Trophoblast cell (in vitro differentiated cells and primary cell): Measurements from ENCODE around the gene GABRG3.

Source experiments
- DNase-seq, 2 donors: peaks; one replicate each; pipeline ENCODE4 v3.0.0-alpha.2; 2016
- H2AFZ ChIP-seq: 2 replicates; pipeline ENCODE4 v1.6.1; 2013; ENCODE audit warnings: low read length, moderate library complexity, mild to moderate bottlenecking; ENCODE audit not compliant: insufficient read depth, poor library complexity
- H2AK5ac ChIP-seq: 2 replicates; pipeline ENCODE4 v1.6.1; 2013; ENCODE audit warnings: mild to moderate bottlenecking, low read length
- H2BK120ac ChIP-seq: 2 replicates; pipeline ENCODE4 v1.6.1; 2013; ENCODE audit warnings: low read length, mild to moderate bottlenecking, moderate library complexity; ENCODE audit not compliant: insufficient read depth, poor library complexity
- H2BK12ac ChIP-seq: 2 replicates; pipeline ENCODE4 v1.6.1; 2013; ENCODE audit warnings: mild to moderate bottlenecking, low read length, moderate library complexity
- H2BK5ac ChIP-seq: 2 replicates; pipeline ENCODE4 v1.6.1; 2013; ENCODE audit warnings: low read length, low read depth, moderate library complexity, mild to moderate bottlenecking; ENCODE audit not compliant: poor library complexity
- H3K14ac ChIP-seq: 2 replicates; pipeline ENCODE4 v1.6.1; 2013; ENCODE audit warnings: mild to moderate bottlenecking, low read length
- H3K18ac ChIP-seq: 2 replicates; pipeline ENCODE4 v1.6.1; 2013; ENCODE audit warnings: mild to moderate bottlenecking, low read length
- H3K23ac ChIP-seq: 2 replicates; pipeline ENCODE4 v1.6.1; 2013; ENCODE audit warnings: low read length
- H3K27ac ChIP-seq: 2 replicates; pipeline ENCODE4 v1.5.1; 2013; ENCODE audit warnings: low read depth, mild to moderate bottlenecking, inconsistent platforms, low read length, moderate library complexity
- H3K27me3 ChIP-seq: 2 replicates; pipeline ENCODE4 v1.6.1; 2013; ENCODE audit warnings: inconsistent platforms, mild to moderate bottlenecking, low read length, moderate library complexity; ENCODE audit not compliant: insufficient read depth
- H3K36me3 ChIP-seq, 2 experiments: 1 replicate in 1 of 2; 2 replicates in 1 of 2; pipeline ENCODE4 v1.6.1; 2013; ENCODE audit warnings: low read length in 2 of 2, mild to moderate bottlenecking in 2 of 2, moderate library complexity in 1 of 2; ENCODE audit not compliant: insufficient read depth in 2 of 2, control insufficient read depth in 1 of 2
- H3K4ac ChIP-seq: 2 replicates; pipeline ENCODE4 v1.6.1; 2013; ENCODE audit warnings: low read depth, mild to moderate bottlenecking, low read length, moderate library complexity
- H3K4me1 ChIP-seq, 2 experiments: 1 replicate in 1 of 2; 2 replicates in 1 of 2; pipeline ENCODE4 v1.6.1; 2013; ENCODE audit warnings: low read length in 2 of 2, mild to moderate bottlenecking in 2 of 2, moderate library complexity in 1 of 2; ENCODE audit not compliant: insufficient read depth in 2 of 2, control insufficient read depth in 1 of 2
- H3K4me2 ChIP-seq: 2 replicates; pipeline ENCODE4 v1.6.1; 2013; ENCODE audit warnings: inconsistent platforms, mild to moderate bottlenecking, low read length, moderate library complexity
- H3K4me3 ChIP-seq: 2 replicates; pipeline ENCODE4 v1.5.1; 2013; ENCODE audit warnings: mild to moderate bottlenecking, low read depth, low read length, inconsistent platforms
- H3K79me1 ChIP-seq: one replicate; pipeline ENCODE4 v1.6.1; 2013; ENCODE audit warnings: low read length
- H3K79me2 ChIP-seq: 2 replicates; pipeline ENCODE4 v1.6.1; 2013; ENCODE audit warnings: low read length, mild to moderate bottlenecking; ENCODE audit not compliant: control insufficient read depth, insufficient read depth, poor library complexity
- H3K9ac ChIP-seq: 2 replicates; pipeline ENCODE4 v1.6.1; 2013; ENCODE audit warnings: mild to moderate bottlenecking, low read length
- H3K9me3 ChIP-seq: 2 replicates; pipeline ENCODE4 v1.6.1; 2013; ENCODE audit warnings: low read depth, mild to moderate bottlenecking, control low read depth, inconsistent platforms, low read length; ENCODE audit not compliant: insufficient read depth
- H4K12ac ChIP-seq: 2 replicates; pipeline ENCODE4 v1.6.1; 2013; ENCODE audit warnings: low read depth, mild to moderate bottlenecking, low read length, moderate library complexity
- H4K8ac ChIP-seq: 2 replicates; pipeline ENCODE4 v1.6.1; 2013; ENCODE audit warnings: low read depth, mild to moderate bottlenecking, low read length, moderate library complexity
- H4K91ac ChIP-seq: one replicate; pipeline ENCODE4 v1.6.1; 2013; ENCODE audit warnings: low read depth, mild to moderate bottlenecking, low read length, moderate library complexity
- WGBS: extraction: QIAGEN DNeasy Blood & Tissue Kit; methylation state at CpG from one replicate; pipeline ENCODE4 v1.1.7; 2013; ENCODE audit warnings: missing lambda C conversion rate; ENCODE audit not compliant: insufficient read length, insufficient coverage; ENCODE audit errors: extremely low coverage; 5-methylcytosine and 5-hydroxymethylcytosine counted together

GABRG3 gene

GRCh38 chr15:26929588-26929987 lies 41.4 kb upstream of the GABRG3 start:
- DNase-seq = no peak
- WGBS = no CpG with 5 or more reads among the region's 4 CpGs
- Histone ChIP-seq H3K14ac (no peak overlapping the region), H3K36me3 (no peaks in the 10 kb centered on the region), H3K18ac (no peak overlapping the region), H3K4me2 (no peak overlapping the region), H4K8ac (no peak overlapping the region), H3K9me3 (no peaks in the 10 kb centered on the region), H3K4me1 (no peaks in the 10 kb centered on the region), H4K12ac (peak overlapping the region; percentile 26), H2AFZ (no peak overlapping the region), H2BK5ac (no peak overlapping the region), H3K4me3 (no peak overlapping the region), H3K79me2 (no peaks in the 10 kb centered on the region), H3K79me1 (no peaks in the 10 kb centered on the region), H2BK120ac (no peak overlapping the region), H3K9ac (no peak overlapping the region), H4K91ac (no peak overlapping the region), H3K27ac (no peak overlapping the region), H2AK5ac (no peak overlapping the region), H3K4ac (no peak overlapping the region), H3K27me3 (no peaks in the 10 kb centered on the region), H2BK12ac (no peak overlapping the region), H3K23ac (no peak overlapping the region)

DNA sequence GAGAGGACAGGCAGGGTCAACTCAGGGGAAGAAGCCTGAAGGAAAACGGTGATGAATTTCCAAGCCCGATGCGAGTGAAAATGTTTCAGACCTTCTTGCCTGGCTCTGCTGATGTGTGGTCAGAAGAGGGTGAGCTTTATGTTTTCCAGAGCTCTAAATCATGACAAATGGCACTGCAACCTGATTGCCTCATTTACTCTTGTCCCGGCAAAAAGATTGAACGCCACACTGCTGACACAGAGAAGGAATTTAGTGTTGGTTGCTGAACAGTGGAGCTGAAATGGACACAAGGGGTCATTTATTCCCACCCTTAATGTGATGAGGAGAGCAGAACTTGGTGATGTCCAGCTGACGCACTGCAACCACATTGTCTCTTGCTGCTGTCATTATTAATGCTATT lies 36.1 kb upstream of the GABRG3 start:
- H3K36me3 ChIP-seq = no peaks in the 10 kb centered on the region
- no peak overlapping the region for H3K4ac ChIP-seq
- no peak overlapping the region for H4K12ac ChIP-seq
- no peak overlapping the region for H2BK12ac ChIP-seq
- no peak overlapping the region for H2AK5ac ChIP-seq
- no peaks in the 10 kb centered on the region for H3K79me2 ChIP-seq
- H2BK5ac ChIP-seq = no peak overlapping the region
- no peaks in the 10 kb centered on the region for H3K79me1 ChIP-seq
- no peak overlapping the region for H3K9ac ChIP-seq
- H3K9me3 ChIP-seq = no peaks in the 10 kb centered on the region
- no CpG with 5 or more reads among the region's 6 CpGs for WGBS
- H4K8ac ChIP-seq = no peak overlapping the region
- no peak overlapping the region for H2AFZ ChIP-seq
- no peak overlapping the region for H3K27ac ChIP-seq
- H3K4me2 ChIP-seq = no peak overlapping the region
- H3K4me3 ChIP-seq = no peak overlapping the region
- no peak for DNase-seq
- no peak overlapping the region for H4K91ac ChIP-seq
- H3K23ac ChIP-seq = no peak overlapping the region
- no peak overlapping the region for H3K18ac ChIP-seq
- H3K4me1 ChIP-seq = no peaks in the 10 kb centered on the region
- no peak overlapping the region for H3K14ac ChIP-seq
- no peaks in the 10 kb centered on the region for H3K27me3 ChIP-seq
- H2BK120ac ChIP-seq = no peak overlapping the region

DNA sequence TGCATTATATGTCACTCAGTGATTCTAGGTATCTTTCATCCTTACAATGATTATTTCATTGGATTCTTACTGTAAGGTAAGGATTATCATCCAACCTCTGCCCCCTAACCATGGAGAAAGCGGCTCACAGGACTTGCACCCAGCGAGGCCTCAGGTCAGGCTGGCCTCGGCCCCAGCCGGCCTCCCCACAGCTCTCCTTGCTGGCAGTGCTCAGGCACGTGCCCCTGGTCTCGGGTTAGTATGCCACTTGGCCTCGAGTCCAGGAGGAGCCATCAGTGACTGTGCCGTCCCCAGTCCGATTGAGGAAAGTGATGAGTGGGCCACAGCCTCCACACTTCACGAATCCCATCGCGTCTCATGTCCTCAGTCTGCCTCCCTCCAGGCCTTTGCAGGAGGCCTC lies 35.7 kb upstream of the GABRG3 start:
- WGBS = no CpG with 5 or more reads among the region's 12 CpGs
- no peak overlapping the region for H2BK120ac ChIP-seq
- H3K4me2 ChIP-seq = no peak overlapping the region
- no peaks in the 10 kb centered on the region for H3K79me2 ChIP-seq
- H3K4me1 ChIP-seq = no peaks in the 10 kb centered on the region
- H4K91ac ChIP-seq = no peak overlapping the region
- H2AK5ac ChIP-seq = no peak overlapping the region
- H3K14ac ChIP-seq = no peak overlapping the region
- H4K12ac ChIP-seq = no peak overlapping the region
- no peak overlapping the region for H3K9ac ChIP-seq
- no peaks in the 10 kb centered on the region for H3K36me3 ChIP-seq
- no peak overlapping the region for H4K8ac ChIP-seq
- no peak overlapping the region for H3K4ac ChIP-seq
- no peak overlapping the region for H3K23ac ChIP-seq
- H3K9me3 ChIP-seq = no peaks in the 10 kb centered on the region
- H2BK12ac ChIP-seq = no peak overlapping the region
- H2BK5ac ChIP-seq = no peak overlapping the region
- H3K18ac ChIP-seq = no peak overlapping the region
- DNase-seq = no peak
- no peak overlapping the region for H2AFZ ChIP-seq
- H3K4me3 ChIP-seq = no peak overlapping the region
- H3K27me3 ChIP-seq = no peaks in the 10 kb centered on the region
- no peaks in the 10 kb centered on the region for H3K79me1 ChIP-seq
- no peak overlapping the region for H3K27ac ChIP-seq

GRCh38 chr15:26936502-26936901 lies 34.5 kb upstream of the GABRG3 start:
- no peak overlapping the region for H2BK120ac ChIP-seq
- no peaks in the 10 kb centered on the region for H3K4me1 ChIP-seq
- no peak overlapping the region for H4K12ac ChIP-seq
- H3K23ac ChIP-seq = no peak overlapping the region
- no peak overlapping the region for H2BK12ac ChIP-seq
- no CpG with 5 or more reads among the region's 5 CpGs for WGBS
- H3K4ac ChIP-seq = no peak overlapping the region
- no peak overlapping the region for H3K4me2 ChIP-seq
- H3K9me3 ChIP-seq = no peaks in the 10 kb centered on the region
- no peak overlapping the region for H3K27ac ChIP-seq
- no peak for DNase-seq
- no peak overlapping the region for H4K8ac ChIP-seq
- no peak overlapping the region for H3K4me3 ChIP-seq
- H3K79me2 ChIP-seq = no peaks in the 10 kb centered on the region
- no peak overlapping the region for H3K18ac ChIP-seq
- no peak overlapping the region for H2BK5ac ChIP-seq
- no peak overlapping the region for H2AFZ ChIP-seq
- H2AK5ac ChIP-seq = no peak overlapping the region
- no peaks in the 10 kb centered on the region for H3K36me3 ChIP-seq
- no peaks in the 10 kb centered on the region for H3K27me3 ChIP-seq
- H3K9ac ChIP-seq = no peak overlapping the region
- H3K14ac ChIP-seq = no peak overlapping the region
- H3K79me1 ChIP-seq = no peaks in the 10 kb centered on the region
- no peak overlapping the region for H4K91ac ChIP-seq
